ENCODE measurements around the gene CD244.

GRCh38 chr1:160846281-160846680, 16.4 kb downstream of the CD244 start:
- TF ChIP-seq CTCF (IDR thresholded peaks at IDR 0.05), result no peak
- TF ChIP-seq POLR2A (IDR thresholded peaks at IDR 0.05), result no peak

All from gastroesophageal sphincter (tissue), 3 donors.